A549 (cell line): ENCODE measurements around the gene MLH3. TPM values are rescaled to one million over a fixed set of nuclear protein-coding genes. Genes with fewer than 3 reads are reported as not detected.

ENCODE experiments used
- ATAC-seq, 2 experiments: fragments of 200-7000 bp in 1 of 2; fragments of >200 bp in 1 of 2; cut with Nextera tagmentation in 1 of 2; cut with Tn5 transposase in 1 of 2; 3 replicates each; pipeline versions ENCODE4 v1.8.0 to v1.9.1; 2018 to 2020; ENCODE audit warnings: mild to moderate bottlenecking in 1 of 2, moderate library complexity in 1 of 2
- CTCF ChIA-PET: fragments of 300-600 bp; sonication (Branson Sonifier 250); formaldehyde crosslinking; extraction: SDS; loops from one replicate; lab custom pipeline; 2021; ENCODE audit warnings: antibody characterized with exemption, inconsistent platforms; lab: Yijun Ruan, JAX
- POLR2A ChIA-PET: fragments of 350-600 bp; formaldehyde crosslinking; extraction: SDS; loops from one replicate; lab custom pipeline; 2021; ENCODE audit warnings: antibody characterized with exemption, inconsistent platforms; lab: Yijun Ruan, JAX
- DNase-seq, 2 experiments: peaks; one replicate each; pipeline versions ENCODE4 v3.0.0 to v3.0.0-alpha.2; 2011 to 2016; ENCODE audit warnings: low read depth in 1 of 2, low spot score in 1 of 2
- FAIRE-seq: peaks from 2 replicates; lab custom pipeline; 2011; peaks lifted over from hg19 to GRCh38; lab: Jason Lieb, UNC
- H3K27ac ChIP-seq, 2 experiments: fragments of >200 bp; sonication (Bioruptor Twin); formaldehyde crosslinking; 3 replicates each; pipeline ENCODE4 v1.5.1; 2016 to 2017
- H3K4me1 ChIP-seq: fragments of >200 bp; sonication (Bioruptor Twin); formaldehyde crosslinking; 3 replicates; pipeline ENCODE4 v1.6.1; 2016
- H3K4me2 ChIP-seq: fragments of >200 bp; sonication (Bioruptor Twin); formaldehyde crosslinking; 3 replicates; pipeline ENCODE4 v1.6.1; 2016
- H3K4me3 ChIP-seq: fragments of >200 bp; sonication (Bioruptor Twin); formaldehyde crosslinking; 3 replicates; pipeline ENCODE4 v1.5.1; 2016
- H3K9me3 ChIP-seq: fragments of >200 bp; sonication (Bioruptor Twin); formaldehyde crosslinking; 3 replicates; pipeline ENCODE4 v1.6.1; 2016
- EHF ChIP-seq: fragments of 250-450 bp; sonication (Bioruptor Pico); IDR thresholded peaks from 2 replicates; pipeline ENCODE4 v1.5.0; 2020; ENCODE audit warnings: mild to moderate bottlenecking
- HES2 ChIP-seq: fragments of >200 bp; sonication (Bioruptor Twin); formaldehyde crosslinking; IDR thresholded peaks from 2 replicates; pipeline ENCODE4 v1.6.1; 2016
- HOXA7 ChIP-seq: fragments of 250-450 bp; sonication (Bioruptor Pico); IDR thresholded peaks from 2 replicates; pipeline ENCODE4 v1.5.0; 2020; ENCODE audit warnings: mild to moderate bottlenecking, moderate library complexity
- HOXB13 ChIP-seq: fragments of 250-450 bp; sonication (Bioruptor Pico); IDR thresholded peaks from 2 replicates; pipeline ENCODE4 v1.5.0; 2020; ENCODE audit warnings: low read depth, mild to moderate bottlenecking, moderate library complexity
- JUN ChIP-seq, 2 experiments: fragments of >200 bp; sonication (Bioruptor Twin); formaldehyde crosslinking; IDR thresholded peaks; 2 replicates in 1 of 2; 3 replicates in 1 of 2; pipeline ENCODE4 v1.6.1; 2016 to 2017
- MAFK ChIP-seq: fragments of 450-650 bp; IDR thresholded peaks from 2 replicates; pipeline ENCODE4 v1.6.1; 2014; ENCODE audit not compliant: partially characterized antibody
- MAX ChIP-seq: IDR thresholded peaks from 2 replicates; pipeline ENCODE4 v1.6.1; 2012
- MYC ChIP-seq: IDR thresholded peaks from 2 replicates; pipeline ENCODE4 v1.6.1; 2012; ENCODE audit warnings: mild to moderate bottlenecking, inconsistent platforms, low read length, improper control_type of control experiment, borderline replicate concordance
- NR3C1 ChIP-seq: fragments of >200 bp; sonication (Bioruptor Twin); formaldehyde crosslinking; IDR thresholded peaks from 3 replicates; pipeline ENCODE4 v1.6.1; 2017
- PBX3 ChIP-seq: IDR thresholded peaks from 2 replicates; pipeline ENCODE4 v1.6.1; 2012
- PHF8 ChIP-seq: fragments of 200-600 bp; sonication (generic); IDR thresholded peaks from 2 replicates; pipeline ENCODE4 v1.6.1; 2016; ENCODE audit warnings: low read depth, mild to moderate bottlenecking, antibody characterized with exemption, moderate library complexity, borderline replicate concordance
- POLR2A ChIP-seq: IDR thresholded peaks from 2 replicates; pipeline ENCODE4 v1.6.1; 2012; ENCODE audit warnings: mild to moderate bottlenecking, low read length
- POLR2AphosphoS2 ChIP-seq: conservative IDR thresholded peaks from 2 replicates; pipeline ENCODE4 v1.6.1; 2012; ENCODE audit warnings: low read length, improper control_type of control experiment, inconsistent platforms
- REST ChIP-seq: fragments of 200-600 bp; sonication (generic); IDR thresholded peaks from 2 replicates; pipeline ENCODE4 v1.6.1; 2016; ENCODE audit warnings: antibody characterized with exemption, mild to moderate bottlenecking, moderate library complexity
- TFCP2L1 ChIP-seq: fragments of 250-450 bp; sonication (Bioruptor Pico); IDR thresholded peaks from 2 replicates; pipeline ENCODE4 v1.5.0; 2021; ENCODE audit warnings: mild to moderate bottlenecking
- TP53 ChIP-seq: fragments of 250-450 bp; sonication (Bioruptor Pico); IDR thresholded peaks from 2 replicates; pipeline ENCODE4 v1.5.0; 2021; ENCODE audit warnings: mild to moderate bottlenecking, moderate library complexity
- ZFP36 ChIP-seq: fragments of 450-650 bp; IDR thresholded peaks from 2 replicates; pipeline ENCODE4 v1.6.1; 2014; ENCODE audit warnings: borderline replicate concordance; ENCODE audit not compliant: partially characterized antibody
- WGBS: methylation state at CpG from one replicate; pipeline ENCODE4 v1.1.6; 2017; ENCODE audit errors: missing lambda C conversion rate; 5-methylcytosine and 5-hydroxymethylcytosine counted together
- polyA plus RNA-seq, 4 experiments: library from polyadenylated mRNA; depleted of rRNA in 3 of 4; stranded (reverse); fragments of >200 nt; fragmentation: RNase III in 1 of 4; extraction: RNeasy Plus Mini Kit Qiagen cat#74134 plus additional on column Dnase treatment in 1 of 4; gene quantifications; 2 replicates in 3 of 4; 3 replicates in 1 of 4; pipeline ENCODE4 v1.2.3, GENCODE V29; 2011 to 2017

MLH3 gene
- polyA plus RNA-seq, 2 of the 4 experiments (the other 2 are of a cell fraction), result 15.2 to 32.3 TPM

GRCh38 chr14:75066691-75067090 is 15.4 kb upstream of the MLH3 start:
- ChIA-PET POLR2A (no interaction called here), CTCF (interaction anchor here (0.7 to 11.4 kb wide), 3 partner anchors 20 to 120 kb away, joined by 3 to 85 read pairs (median 21); no protein-coding TSS in a partner anchor)
- DNase-seq (no peak), ATAC-seq (no peak), FAIRE-seq (no peak)
- Histone ChIP-seq H3K9me3 (no peaks in the 10 kb centered on the region), H3K4me1 (peaks cover 24% of the 10 kb centered on the region), H3K4me2 (peak overlapping the region; percentile 92; the same call in 1 of the 3 replicates), H3K4me3 (no peak overlapping the region), H3K27ac (no peak overlapping the region)
- TF ChIP-seq HOXA7 (no peak), HOXB13 (no peak), JUN (IDR thresholded peaks at IDR 0.05) (no peak), MYC (no peak), POLR2AphosphoS2 (no peak), TFCP2L1 (no peak), MAX (no peak), REST (no peak), EHF (no peak)
- 95% methylated on average over 3 of the region's 3 CpGs for WGBS

- WGBS, result 62% methylated on average over 8 of the region's 8 CpGs
- FAIRE-seq (no peak), ATAC-seq (peak; percentile 24 to 28; a peak in 5 of 6 replicates), DNase-seq (no peak)
- Histone ChIP-seq H3K9me3 (no peaks in the 10 kb centered on the region), H3K4me3 (peak overlapping the region; percentile 55), H3K27ac (peak overlapping the region in 1 of 2 experiments; percentile 87; a peak in 4 of 6 replicates), H3K4me1 (peaks cover 19% of the 10 kb centered on the region; the same call in 2 of the 3 replicates), H3K4me2 (peak overlapping the region; percentile 91)
- ChIA-PET CTCF (interaction anchor here (1.2 to 11.4 kb wide), 6 partner anchors 22 to 240 kb away, joined by 3 to 85 read pairs (median 4); no protein-coding TSS in a partner anchor), POLR2A (interaction anchor here (0.5 to 1.1 kb wide), 4 partner anchors 9 to 133 kb away, joined by 3 to 7 read pairs (median 4); partner anchors contain the start of gene MLH3)
- TF ChIP-seq POLR2A, result no peak
Measured at GRCh38 chr14:75064205-75064567, 12.9 kb upstream of the MLH3 start.

- ChIA-PET POLR2A (interaction anchor here (0.9 to 1.1 kb wide), 3 partner anchors 13 to 132 kb away, joined by 3 to 4 read pairs (median 3); partner anchors contain the start of gene MLH3), CTCF (interaction anchor here (0.9 to 11.4 kb wide), 8 partner anchors 14 to 240 kb away, joined by 3 to 85 read pairs (median 4); no protein-coding TSS in a partner anchor)
- Histone ChIP-seq H3K9me3 (no peaks in the 10 kb centered on the region), H3K4me1 (peaks cover 19% of the 10 kb centered on the region; the same call in 2 of the 3 replicates), H3K4me3 (peak within 1 kb of the TSS; percentile 55), H3K27ac (peak within 1 kb of the TSS; percentile 64 to 87), H3K4me2 (peak within 1 kb of the TSS; percentile 91)
- FAIRE-seq (no peak), ATAC-seq (peak; percentile 97 to 99), DNase-seq (peak; percentile 83 to 90)
- TF ChIP-seq TP53 (CRISPR knock-in tag), result 0 out of 2 replicates have a peak, but pooled peaks have one; percentile 52
- TF ChIP-seq POLR2A, result peak; percentile 22; the same call in 1 of the 2 replicates
- 0 out of 2 replicates have a peak, but pooled peaks have one; percentile 8 for TF ChIP-seq PHF8
- no peak for TF ChIP-seq HES2
- no peak for TF ChIP-seq MAFK
- TF ChIP-seq NR3C1, result no peak
- peak; percentile 12 for TF ChIP-seq ZFP36
- peak; percentile 96 for TF ChIP-seq PBX3
- peak; percentile 62; the same call in 1 of the 2 replicates for TF ChIP-seq MAX
- no peak for TF ChIP-seq TFCP2L1
- 3% methylated on average over 33 of the region's 34 CpGs for WGBS
Measured at GRCh38 chr14:75063491-75064204, 12.4 kb upstream of the MLH3 start, which contains the start of gene ACYP1. Gene ACYP1 (minus strand): TSS chr14:75064024. CDS start chr14:75063553, 471 bp downstream.
